Measurements from ENCODE around the gene CGNL1. TPM values are rescaled to one million over a fixed set of nuclear protein-coding genes. Genes with fewer than 3 reads are reported as not detected.

Gene CGNL1
- total RNA-seq, 2 experiments from 2014 or later, result not detected

GRCh38 chr15:57598346-57598745, 222.0 kb downstream of the CGNL1 start:
- Mint-ChIP-seq H3K4me3 (no peak overlapping the region), H3K9me3 (no peaks in the 10 kb centered on the region), H3K4me1 (no peaks in the 10 kb centered on the region), H3K36me3 (ENCODE audit: low read depth) (no peaks in the 10 kb centered on the region), H3K27me3 (peaks cover 17% of the 10 kb centered on the region), H3K27ac (no peak overlapping the region)
- POLR2A ChIA-PET, result no interaction called here
- no peak for DNase-seq
- CTCF ChIA-PET, result interaction anchor here (1.6 kb wide), 1 partner anchor 38 kb away, joined by 4 read pairs; no protein-coding TSS in a partner anchor

- CTCF ChIA-PET, result interaction anchor here (1.6 kb wide), 1 partner anchor 39 kb away, joined by 4 read pairs; no protein-coding TSS in a partner anchor
- DNase-seq, result no peak
- no peaks in the 10 kb centered on the region for H3K36me3 Mint-ChIP-seq (ENCODE audit: low read depth)
- peaks cover 19% of the 10 kb centered on the region for H3K27me3 Mint-ChIP-seq
- POLR2A ChIA-PET, result no interaction called here
- no peaks in the 10 kb centered on the region for H3K4me1 Mint-ChIP-seq
- H3K4me3 Mint-ChIP-seq, result no peak overlapping the region
- no peaks in the 10 kb centered on the region for H3K9me3 Mint-ChIP-seq
- H3K27ac Mint-ChIP-seq, result no peak overlapping the region
Measured at GRCh38 chr15:57599296-57599810, 223.0 kb downstream of the CGNL1 start.

GRCh38 chr15:57600197-57600596, 223.9 kb downstream of the CGNL1 start:
- H3K27ac Mint-ChIP-seq, result no peak overlapping the region
- ChIA-PET POLR2A (no interaction called here), CTCF (no interaction called here)
- DNase-seq, result no peak
- no peaks in the 10 kb centered on the region for H3K9me3 Mint-ChIP-seq
- H3K36me3 Mint-ChIP-seq (ENCODE audit: low read depth), result no peaks in the 10 kb centered on the region
- no peaks in the 10 kb centered on the region for H3K4me1 Mint-ChIP-seq
- H3K27me3 Mint-ChIP-seq, result peaks cover 20% of the 10 kb centered on the region
- H3K4me3 Mint-ChIP-seq, result no peak overlapping the region

Other genes with a start within 250 kb of the CGNL1 start
- under 1 TPM in 1 of 2 experiments, not detected in 1; 0.18 TPM for gene MYZAP, start 215.4 kb downstream of the CGNL1 start, total RNA-seq

Data from activated CD4-positive, alpha-beta memory T cell treated with anti-CD3 and anti-CD28 coated beads, Interleukin-2, amount 10 ng/mL, durations not matched to agents 7 days and 5 days (primary cell).